Activated CD8-positive, alpha-beta T cell treated with anti-CD3 and anti-CD28 coated beads for 36 hours (primary cell): ENCODE measurements around the gene S100A14. TPM values are rescaled to one million over a fixed set of nuclear protein-coding genes. Genes with fewer than 3 reads are reported as not detected.
A peak's percentile ranks its signal among the peaks of the same experiment; 100 is the strongest.

Source experiments
- ATAC-seq: fragments of 200-7000 bp; cut with Tn5 transposase; one replicate; pipeline ENCODE4 v1.10.0; 2021; ENCODE audit warnings: mild to moderate bottlenecking, moderate library complexity
- CTCF ChIA-PET: fragments of 350-600 bp; sonication (Branson Sonifier 250); formaldehyde crosslinking; loops from one replicate; lab custom pipeline; 2021; ENCODE audit warnings: antibody characterized with exemption; lab: Charles Lee
- POLR2A ChIA-PET: fragments of 350-600 bp; sonication (Branson Sonifier 250); formaldehyde crosslinking; loops from one replicate; lab custom pipeline; 2021; ENCODE audit warnings: antibody characterized with exemption; lab: Charles Lee
- DNase-seq: peaks from one replicate; pipeline ENCODE4 v3.0.0-alpha.2; 2020
- H3K27ac Mint-ChIP-seq: one replicate; pipeline ENCODE4 v1.8.0; 2021; ENCODE audit warnings: mild to moderate bottlenecking, mixed read lengths
- H3K27me3 Mint-ChIP-seq: one replicate; pipeline ENCODE4 v1.8.0; 2021; ENCODE audit warnings: mixed read lengths
- H3K36me3 Mint-ChIP-seq: one replicate; pipeline ENCODE4 v1.8.0; 2021; ENCODE audit warnings: low read depth, mixed read lengths
- H3K4me1 Mint-ChIP-seq: one replicate; pipeline ENCODE4 v1.8.0; 2021; ENCODE audit warnings: low read depth, mixed read lengths
- H3K4me3 Mint-ChIP-seq: one replicate; pipeline ENCODE4 v1.8.0; 2021; ENCODE audit warnings: mild to moderate bottlenecking, moderate library complexity, mixed read lengths
- H3K9me3 Mint-ChIP-seq: one replicate; pipeline ENCODE4 v1.8.0; 2021; ENCODE audit warnings: mixed read lengths
- CTCF ChIP-seq: fragments of 200-600 bp; IDR thresholded peaks from one replicate; pipeline ENCODE4 v1.8.0; 2022; ENCODE audit warnings: antibody characterized with exemption, mild to moderate bottlenecking
- intact Hi-C: fragments of 100-400 bp; cut with micrococcal nuclease; formaldehyde crosslinking; loops from one replicate; pipeline ENCODE4 v1.10.0; 2022
- total RNA-seq, 2 experiments: library from RNA; stranded (reverse); gene quantifications; one replicate each; pipeline ENCODE4 v1.2.3, GENCODE V29; 2021

The S100A14 gene
- total RNA-seq, 2 experiments from 2014 or later, result not detected

DNA sequence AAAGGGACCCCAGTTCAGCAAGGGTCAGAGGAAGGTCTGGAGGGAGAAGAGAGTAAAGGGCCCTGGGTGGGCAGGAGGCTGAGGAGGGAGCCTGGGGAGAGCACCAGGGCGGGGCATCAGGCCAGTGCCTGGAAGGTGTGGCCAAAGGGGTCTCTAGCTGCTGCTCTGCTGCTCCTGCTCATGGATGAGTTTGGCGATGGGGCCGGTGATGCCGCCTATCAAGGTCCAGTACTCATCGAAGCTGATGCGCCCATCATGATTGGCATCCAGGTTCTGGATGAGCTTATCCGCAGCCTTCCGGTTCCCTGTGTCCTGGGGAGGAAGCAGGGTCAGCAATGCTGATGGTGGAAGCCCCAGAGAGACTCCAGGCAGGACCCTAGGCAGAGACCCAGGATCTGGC lies 8.7 kb downstream of the S100A14 start:
- no peak for TF ChIP-seq CTCF
- CTCF ChIA-PET, result interaction anchor here (1.3 to 5.9 kb wide), 3 partner anchors 10 to 112 kb away, joined by 3 to 29 read pairs (median 5); partner anchors contain the start of gene S100A14
- no peaks in the 10 kb centered on the region for H3K36me3 Mint-ChIP-seq
- ATAC-seq (no peak), DNase-seq (no peak)
- H3K4me3 Mint-ChIP-seq, result no peak overlapping the region
- intact Hi-C loops, result no loop called here
- no peaks in the 10 kb centered on the region for H3K9me3 Mint-ChIP-seq
- no peaks in the 10 kb centered on the region for H3K27me3 Mint-ChIP-seq
- POLR2A ChIA-PET, result interaction anchor here (1.0 to 1.4 kb wide), 2 partner anchors 11 to 22 kb away, joined by 3 read pairs; no protein-coding TSS in a partner anchor
- no peak overlapping the region for H3K27ac Mint-ChIP-seq
- H3K4me1 Mint-ChIP-seq, result peaks cover 3% of the 10 kb centered on the region

DNA sequence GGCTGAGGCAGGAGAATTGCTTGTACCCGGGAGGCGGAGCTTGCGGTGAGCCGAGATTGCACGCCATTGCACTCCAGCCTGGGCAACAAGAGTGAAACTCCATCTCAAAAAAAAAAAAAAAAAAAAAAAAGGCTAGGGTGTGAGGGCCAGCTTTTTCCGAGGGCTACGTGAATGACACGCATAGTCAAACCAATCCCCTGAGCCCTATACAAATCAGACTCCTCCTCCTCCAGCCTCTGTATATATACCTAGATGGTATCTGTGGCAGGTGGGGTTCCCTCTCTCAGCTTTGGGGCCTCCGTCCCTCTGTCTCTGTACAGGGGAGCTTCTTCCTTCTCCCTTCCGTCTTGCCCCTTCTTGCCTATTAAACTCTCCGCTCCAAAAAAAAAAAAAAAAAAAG lies 9.9 kb downstream of the S100A14 start:
- intact Hi-C loops, result no loop called here
- ChIA-PET CTCF (interaction anchor here (1.7 to 5.9 kb wide), 2 partner anchors 11 to 111 kb away, joined by 5 to 29 read pairs; partner anchors contain the start of gene S100A14), POLR2A (no interaction called here)
- Mint-ChIP-seq H3K27ac (no peak overlapping the region), H3K9me3 (no peaks in the 10 kb centered on the region), H3K4me3 (no peak overlapping the region), H3K27me3 (no peaks in the 10 kb centered on the region), H3K4me1 (peaks cover 3% of the 10 kb centered on the region), H3K36me3 (no peaks in the 10 kb centered on the region)
- ATAC-seq, result no peak
- no peak for TF ChIP-seq CTCF
- no peak for DNase-seq

DNA sequence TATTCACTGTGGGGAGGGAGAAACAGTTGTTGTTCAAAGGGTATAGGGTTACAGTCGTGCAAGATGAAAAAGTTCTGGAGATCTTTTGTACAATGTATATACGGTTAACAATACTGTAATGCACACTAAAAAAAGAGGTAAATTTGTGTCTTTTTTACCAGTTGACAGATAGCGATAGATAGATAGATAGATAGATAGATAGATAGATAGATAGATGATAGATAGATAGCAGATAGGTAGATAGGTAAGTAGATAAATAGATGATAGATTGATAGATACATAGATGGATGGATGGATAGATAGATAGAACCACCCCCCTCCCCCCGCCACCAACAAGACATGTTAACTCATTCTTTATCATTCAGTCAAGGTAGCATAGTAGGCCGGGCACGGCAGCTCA lies 13.4 kb downstream of the S100A14 start:
- H3K27ac Mint-ChIP-seq, result no peak overlapping the region
- ATAC-seq, result no peak
- H3K36me3 Mint-ChIP-seq, result no peaks in the 10 kb centered on the region
- no peak for TF ChIP-seq CTCF
- intact Hi-C loops, result no loop called here
- H3K9me3 Mint-ChIP-seq, result no peaks in the 10 kb centered on the region
- no peaks in the 10 kb centered on the region for H3K27me3 Mint-ChIP-seq
- CTCF ChIA-PET, result interaction anchor here (1.7 to 5.9 kb wide), 2 partner anchors 14 to 92 kb away, joined by 7 to 29 read pairs; partner anchors contain the start of gene S100A14
- no peak overlapping the region for H3K4me3 Mint-ChIP-seq
- no peak for DNase-seq
- H3K4me1 Mint-ChIP-seq, result peaks cover 11% of the 10 kb centered on the region
- POLR2A ChIA-PET, result interaction anchor here (1.0 to 1.2 kb wide), 3 partner anchors 9 to 30 kb away, joined by 3 read pairs; no protein-coding TSS in a partner anchor

- intact Hi-C loops, result no loop called here
- ChIA-PET CTCF (interaction anchor here (1.1 to 1.9 kb wide), 2 partner anchors 19 to 89 kb away, joined by 3 to 6 read pairs; no protein-coding TSS in a partner anchor), POLR2A (no interaction called here)
- no peak for TF ChIP-seq CTCF
- ATAC-seq, result no peak
- H3K4me1 Mint-ChIP-seq, result peaks cover 18% of the 10 kb centered on the region
- no peaks in the 10 kb centered on the region for H3K36me3 Mint-ChIP-seq
- H3K27me3 Mint-ChIP-seq, result no peaks in the 10 kb centered on the region
- H3K27ac Mint-ChIP-seq, result no peak overlapping the region
- no peak for DNase-seq
- H3K4me3 Mint-ChIP-seq, result no peak overlapping the region
- no peaks in the 10 kb centered on the region for H3K9me3 Mint-ChIP-seq
These were observed 16.3 kb downstream of the S100A14 start for GRCh38 chr1:153599847-153600246.

DNA sequence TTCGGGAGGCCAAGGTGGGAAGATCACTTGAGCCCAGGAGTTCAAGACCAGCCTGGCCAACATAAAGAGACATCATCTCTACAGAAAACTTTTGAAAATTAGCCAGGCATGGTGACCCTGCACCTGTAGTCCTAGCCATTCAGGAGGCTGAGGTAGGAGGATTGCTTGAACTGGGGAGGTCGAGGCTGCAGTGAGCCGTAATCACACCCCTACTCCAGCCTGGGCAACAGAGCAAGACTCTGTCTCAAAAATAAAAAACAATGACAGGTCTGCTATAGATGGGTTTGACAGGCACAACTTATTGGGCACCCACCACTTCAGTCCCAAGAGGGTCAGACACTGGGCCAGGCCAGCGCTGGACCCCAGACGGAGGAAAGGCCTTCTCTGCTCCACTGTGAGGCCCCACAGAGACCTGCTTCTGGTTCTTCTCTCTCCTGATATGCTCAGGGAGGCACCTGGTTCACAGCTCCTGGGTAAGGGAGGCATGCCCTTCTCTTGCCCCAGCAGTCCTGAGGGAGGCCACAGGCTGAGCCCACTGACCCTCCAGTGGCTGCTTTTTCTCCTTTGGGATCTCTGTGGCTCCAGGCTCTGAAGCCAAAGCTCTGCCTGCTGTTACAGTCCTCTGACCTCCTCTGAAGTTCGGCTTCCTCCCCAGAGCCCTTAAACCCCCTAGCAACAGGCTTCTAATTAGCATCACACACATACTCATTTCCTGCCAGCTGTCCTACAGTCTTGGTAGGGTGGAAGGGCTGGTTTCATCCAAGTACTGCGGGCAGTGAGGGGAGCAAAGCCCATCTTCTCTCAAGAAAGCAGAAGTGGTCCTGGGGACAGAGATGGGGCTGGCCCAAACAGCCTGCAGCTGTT lies 17.6 kb downstream of the S100A14 start:
- ATAC-seq, result peak; percentile 92
- H3K27ac Mint-ChIP-seq, result peak overlapping the region; percentile 71
- no peak overlapping the region for H3K4me3 Mint-ChIP-seq
- intact Hi-C loops, result no loop called here
- ChIA-PET POLR2A (interaction anchor here (1.5 kb wide), 1 partner anchor 22 kb away, joined by 3 read pairs; no protein-coding TSS in a partner anchor), CTCF (interaction anchor here (0.9 to 1.9 kb wide), 7 partner anchors 16 to 88 kb away, joined by 3 to 7 read pairs (median 4); partner anchors contain the start of genes CHTOP and S100A13)
- DNase-seq, result peak; percentile 48
- H3K4me1 Mint-ChIP-seq, result peaks cover 18% of the 10 kb centered on the region
- TF ChIP-seq CTCF, result no peak
- H3K27me3 Mint-ChIP-seq, result no peaks in the 10 kb centered on the region
- no peaks in the 10 kb centered on the region for H3K9me3 Mint-ChIP-seq
- no peaks in the 10 kb centered on the region for H3K36me3 Mint-ChIP-seq
